Measurements from ENCODE around the gene NOS1AP. TPM values are rescaled to one million over a fixed set of nuclear protein-coding genes. Genes with fewer than 3 reads are reported as not detected.

NOS1AP gene
- total RNA-seq, 1 donor, result 0.43 TPM

GRCh38 chr1:162404550-162405160 lies 335.2 kb downstream of the NOS1AP start:
- peak; percentile 66 for DNase-seq (ENCODE audit: low read depth)
- no peak for TF ChIP-seq CTCF (IDR thresholded peaks at IDR 0.05; ENCODE audit: insufficient read depth, low read depth, low read length)
- H3K4me3 ChIP-seq (ENCODE audit: low read depth, low read length), result no peak overlapping the region

GRCh38 chr1:162405800-162406199 lies 336.3 kb downstream of the NOS1AP start:
- no peak for TF ChIP-seq CTCF (IDR thresholded peaks at IDR 0.05; ENCODE audit: insufficient read depth, low read depth, low read length)
- no peak overlapping the region for H3K4me3 ChIP-seq (ENCODE audit: low read depth, low read length)
- peak; percentile 59 for DNase-seq (ENCODE audit: low read depth)

- TF ChIP-seq CTCF (IDR thresholded peaks at IDR 0.05; ENCODE audit: insufficient read depth, low read depth, low read length), result no peak
These were observed 337.3 kb downstream of the NOS1AP start for GRCh38 chr1:162406811-162407210.

GRCh38 chr1:162407539-162407938 lies 338.0 kb downstream of the NOS1AP start:
- H3K4me3 ChIP-seq (ENCODE audit: low read depth, low read length), result no peak overlapping the region
- no peak for TF ChIP-seq CTCF (IDR thresholded peaks at IDR 0.05; ENCODE audit: insufficient read depth, low read depth, low read length)
- DNase-seq (ENCODE audit: low read depth), result no peak

More at GRCh38 chr1:162406811-162407210, 337.3 kb downstream of the NOS1AP start:
- no peak for DNase-seq (ENCODE audit: low read depth)
- no peak overlapping the region for H3K4me3 ChIP-seq (ENCODE audit: low read depth, low read length)

- no peak for TF ChIP-seq CTCF (IDR thresholded peaks at IDR 0.05; ENCODE audit: insufficient read depth, low read depth, low read length)
- no peak within 1 kb of the TSS for H3K4me3 ChIP-seq (ENCODE audit: low read depth, low read length)
- no peak for DNase-seq (ENCODE audit: low read depth)
These were observed 342.5 kb downstream of the NOS1AP start, which contains the start of gene SH2D1B for GRCh38 chr1:162412002-162412401. TSS of gene SH2D1B (minus strand) at chr1:162412136. CDS start at chr1:162412016, 120 bp downstream.

- TF ChIP-seq CTCF (IDR thresholded peaks at IDR 0.05; ENCODE audit: insufficient read depth, low read depth, low read length), result no peak
- DNase-seq (ENCODE audit: low read depth), result no peak
- H3K4me3 ChIP-seq (ENCODE audit: low read depth, low read length), result no peak overlapping the region
These were observed 346.7 kb downstream of the NOS1AP start for GRCh38 chr1:162416215-162416614.

- TF ChIP-seq CTCF (IDR thresholded peaks at IDR 0.05; ENCODE audit: insufficient read depth, low read depth, low read length), result no peak
- no peak for DNase-seq (ENCODE audit: low read depth)
These were observed 347.4 kb downstream of the NOS1AP start for GRCh38 chr1:162416909-162417308.

More at GRCh38 chr1:162416909-162417308, 347.4 kb downstream of the NOS1AP start:
- H3K4me3 ChIP-seq (ENCODE audit: low read depth, low read length), result no peak overlapping the region
